Measurements from ENCODE around the gene ZBED1.

The ZBED1 gene

GRCh38 chrX:2533424-2533823, 32.6 kb upstream of the ZBED1 start:
- Histone ChIP-seq H3K27ac (replicated peaks) (no peak overlapping the region), H3K27me3 (ENCODE audit: insufficient read depth, poor library complexity, severe bottlenecking) (no peaks in the 10 kb centered on the region), H3K4me3 (replicated peaks; ENCODE audit: insufficient read depth, low read length) (no peak overlapping the region)
- TF ChIP-seq POLR2AphosphoS5 (IDR thresholded peaks at IDR 0.05; ENCODE audit: low read depth) (no peak), SPI1 (IDR thresholded peaks at IDR 0.05; ENCODE audit: borderline replicate concordance, low read depth) (no peak), REST (IDR thresholded peaks at IDR 0.05; ENCODE audit: insufficient replicate concordance, low read depth) (no peak)
- DNase-seq (ENCODE audit: low read depth in 1 of 2, low spot score in 1 of 2), result no peak

- DNase-seq (ENCODE audit: low read depth in 1 of 2, low spot score in 1 of 2), result no peak
- no peak for TF ChIP-seq GABPA (IDR thresholded peaks at IDR 0.05; ENCODE audit: low read depth)
- no peak for TF ChIP-seq POLR2AphosphoS5 (IDR thresholded peaks at IDR 0.05; ENCODE audit: low read depth)
- no peak for TF ChIP-seq REST (IDR thresholded peaks at IDR 0.05; ENCODE audit: insufficient replicate concordance, low read depth)
- no peak for TF ChIP-seq CTCF (IDR thresholded peaks at IDR 0.05; ENCODE audit: insufficient read depth, low read length)
- TF ChIP-seq SPI1 (IDR thresholded peaks at IDR 0.05; ENCODE audit: borderline replicate concordance, low read depth), result no peak
These were observed 25.6 kb upstream of the ZBED1 start for GRCh38 chrX:2526390-2526789.

GRCh38 chrX:2523911-2524310, 23.1 kb upstream of the ZBED1 start:
- TF ChIP-seq REST (IDR thresholded peaks at IDR 0.05; ENCODE audit: insufficient replicate concordance, low read depth), result no peak
- TF ChIP-seq GABPA (IDR thresholded peaks at IDR 0.05; ENCODE audit: low read depth), result no peak
- no peak for TF ChIP-seq SPI1 (IDR thresholded peaks at IDR 0.05; ENCODE audit: borderline replicate concordance, low read depth)
- TF ChIP-seq CTCF (IDR thresholded peaks at IDR 0.05; ENCODE audit: insufficient read depth, low read length), result no peak
- no peak for TF ChIP-seq POLR2AphosphoS5 (IDR thresholded peaks at IDR 0.05; ENCODE audit: low read depth)
- no peak for DNase-seq (ENCODE audit: low read depth in 1 of 2, low spot score in 1 of 2)
- Histone ChIP-seq H3K27me3 (ENCODE audit: insufficient read depth, poor library complexity, severe bottlenecking) (no peaks in the 10 kb centered on the region), H3K4me3 (replicated peaks; ENCODE audit: insufficient read depth, low read length) (no peak overlapping the region), H3K27ac (replicated peaks) (no peak overlapping the region)

More at GRCh38 chrX:2526390-2526789, 25.6 kb upstream of the ZBED1 start:
- H3K27ac ChIP-seq (replicated peaks), result no peak overlapping the region
- H3K4me3 ChIP-seq (replicated peaks; ENCODE audit: insufficient read depth, low read length), result no peak overlapping the region
- no peaks in the 10 kb centered on the region for H3K27me3 ChIP-seq (ENCODE audit: insufficient read depth, poor library complexity, severe bottlenecking)
